Spleen (tissue), 7 donors: ENCODE results near the gene DBNDD1.

Source experiments
- CTCF ChIP-seq, 11 experiments: fragments of 200-600 bp in 7 of 11; fragments of 450-650 bp in 4 of 11; sonication (generic) in 4 of 11; IDR thresholded peaks in 8 of 11; conservative IDR thresholded peaks in 3 of 11; 1 replicate in 7 of 11; 2 replicates in 4 of 11; pipeline versions ENCODE4 v1.4.0 to v1.8.0; 2016 to 2021; ENCODE audit warnings: antibody characterized with exemption in 11 of 11, inconsistent platforms in 4 of 11, mild to moderate bottlenecking in 1 of 11
- POLR2AphosphoS5 ChIP-seq, 3 donors: sonication (generic); formaldehyde crosslinking; IDR thresholded peaks; one replicate each; pipeline ENCODE4 v1.5.1; 2017; ENCODE audit warnings: antibody characterized with exemption in 3 of 3
- donor health status: DM: no; HTN: no; CAD: no; lungs with moderate emphysema.
- donor health status: DM: no; HTN: no; CAD: no.
- donor health status: DM: no; HTN: no; CAD: no.

DNA sequence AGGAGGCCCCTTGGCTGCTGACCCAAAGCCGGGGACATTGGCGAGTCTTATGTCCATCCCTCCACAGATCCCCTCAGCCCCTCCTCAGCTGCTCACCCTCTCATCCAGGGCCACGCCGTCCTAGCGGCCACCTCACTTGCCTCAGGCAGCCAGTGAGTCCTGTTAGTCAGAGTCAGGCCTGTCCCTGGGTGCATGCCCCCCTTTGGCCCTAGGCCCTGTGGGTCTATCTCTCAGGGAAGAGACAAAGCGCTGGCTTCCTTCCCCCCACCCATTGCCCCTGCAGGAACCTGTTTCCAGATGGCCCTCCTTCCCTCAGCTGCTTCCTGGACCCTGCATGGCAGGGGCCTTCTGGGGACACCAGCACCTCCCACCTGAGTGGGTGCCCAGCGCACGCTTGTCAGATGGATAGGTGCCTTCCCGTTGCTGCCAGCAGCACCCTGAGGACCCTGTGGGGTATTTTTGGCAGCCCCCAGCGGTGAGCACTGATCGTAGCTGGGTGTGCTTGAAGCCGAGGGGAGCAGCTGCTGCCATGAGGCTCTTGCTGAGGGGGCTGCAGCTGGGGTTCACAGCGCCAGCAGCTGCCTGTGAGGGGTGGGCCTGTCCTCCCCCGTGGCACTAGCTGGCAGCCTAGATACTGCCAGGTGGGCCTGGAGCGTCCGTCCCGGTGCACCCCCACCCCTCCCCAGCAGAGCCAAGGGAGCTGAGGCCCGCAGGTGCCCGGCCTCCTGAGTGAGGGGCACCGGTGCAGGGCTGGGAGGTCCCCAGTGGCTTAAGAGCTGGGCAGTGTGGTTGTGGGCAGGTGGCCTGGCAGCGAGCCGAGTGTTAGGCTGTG, 8.4 kb downstream of the DBNDD1 start:
- TF ChIP-seq CTCF (IDR thresholded peaks at IDR 0.05 in 8 of 11, conservative IDR thresholded peaks at IDR 0.05 in 3 of 11) (no peak), POLR2AphosphoS5 (IDR thresholded peaks at IDR 0.05) (no peak)
